GM19395 (cell line): ENCODE results near the gene ZSWIM4.
"Not testable (repeated sequence)": the region's sequence is repeated elsewhere in the genome, so short reads cannot be mapped to it uniquely, and the experiment has no call there.

Source experiments
- ATAC-seq: cut with Tn5 transposase; IDR thresholded peaks from one replicate; pipeline ENCODE4 v1.9.1; 2021; ENCODE audit warnings: mild to moderate bottlenecking, moderate library complexity; ENCODE audit not compliant: unreplicated experiment

ZSWIM4 gene

GRCh38 chr19:13794757-13795589, at the start of gene ZSWIM4:
ZSWIM4 (plus strand) TSS chr19:13795443; CDS start chr19:13795649, 206 bp downstream.
- peak; percentile 91 for ATAC-seq

- no peak for ATAC-seq
These were observed 48.2 kb upstream of the ZSWIM4 start for GRCh38 chr19:13747098-13747453.

- no peak for ATAC-seq
These were observed 46.9 kb upstream of the ZSWIM4 start for GRCh38 chr19:13748169-13748828.

- ATAC-seq, result no peak
These were observed 43.8 kb upstream of the ZSWIM4 start for GRCh38 chr19:13751436-13751835.

GRCh38 chr19:13753622-13754021, 41.6 kb upstream of the ZSWIM4 start:
- not testable (repeated sequence) for ATAC-seq

GRCh38 chr19:13756210-13756609, 39.0 kb upstream of the ZSWIM4 start:
- no peak for ATAC-seq

- ATAC-seq, result no peak
These were observed 37.2 kb upstream of the ZSWIM4 start for GRCh38 chr19:13757805-13758772.

GRCh38 chr19:13758795-13759194, 36.4 kb upstream of the ZSWIM4 start:
- no peak for ATAC-seq

GRCh38 chr19:13761423-13761822, 33.8 kb upstream of the ZSWIM4 start:
- ATAC-seq, result no peak

GRCh38 chr19:13762635-13763235, 32.5 kb upstream of the ZSWIM4 start:
- no peak for ATAC-seq

GRCh38 chr19:13763265-13763664, 32.0 kb upstream of the ZSWIM4 start:
- ATAC-seq, result no peak

GRCh38 chr19:13764101-13764807, 31.0 kb upstream of the ZSWIM4 start, which contains the start of gene MRI1:
MRI1 (plus strand) TSS chr19:13764522; CDS start chr19:13764589, 67 bp downstream.
- no peak for ATAC-seq

GRCh38 chr19:13764821-13765394, 30.3 kb upstream of the ZSWIM4 start:
- ATAC-seq, result no peak

- ATAC-seq, result no peak
These were observed 29.7 kb upstream of the ZSWIM4 start for GRCh38 chr19:13765395-13766094.

GRCh38 chr19:13766095-13766481, 29.2 kb upstream of the ZSWIM4 start:
- ATAC-seq, result no peak

- ATAC-seq, result no peak
These were observed 26.7 kb upstream of the ZSWIM4 start for GRCh38 chr19:13768510-13768909.

- ATAC-seq, result no peak
These were observed 25.1 kb upstream of the ZSWIM4 start for GRCh38 chr19:13770013-13770635.
